ENCODE data around the gene CARS2.

CARS2 gene

GRCh38 chr13:110593430-110594130 lies 112.3 kb downstream of the CARS2 start:
- in situ Hi-C loops (cut with MboI; ENCODE audit: low sequenced_read_pairs) = no loop called here

GRCh38 chr13:110592665-110593064 lies 113.3 kb downstream of the CARS2 start:
- in situ Hi-C loops (cut with MboI; ENCODE audit: low sequenced_read_pairs) = no loop called here

Measured in hTERT RPE-1 (cell line).